Stimulated activated CD8-positive, alpha-beta memory T cell treated with anti-CD3 and anti-CD28 coated beads, Interleukin-7, amount 100 ng/mL, for 48 hours (primary cell): ENCODE measurements around the gene IST1.
A peak's percentile ranks its signal among the peaks of the same experiment; 100 is the strongest.
"Not testable (repeated sequence)": the region's sequence is repeated elsewhere in the genome, so short reads cannot be mapped to it uniquely, and the experiment has no call there.

Source experiments
- DNase-seq, 2 donors: peaks; one replicate each; pipeline ENCODE4 v3.0.0-alpha.2; 2020; ENCODE audit warnings: low read depth in 1 of 2; ENCODE audit errors: extremely low read depth in 1 of 2

IST1 gene

GRCh38 chr16:71880176-71880575 lies 15.2 kb upstream of the IST1 start:
- no peak for DNase-seq

GRCh38 chr16:71882505-71883167 lies 12.7 kb upstream of the IST1 start:
- DNase-seq: peak in 1 of 2 donors; percentile 61

- peak; percentile 14 to 25 for DNase-seq
Observed at GRCh38 chr16:71883168-71883848, 12.0 kb upstream of the IST1 start.

- peak; percentile 47 to 54 for DNase-seq
Observed at GRCh38 chr16:71883849-71884638, 11.3 kb upstream of the IST1 start, which contains the start of gene ZNF821. Gene ZNF821 (minus strand): TSS chr16:71884182. CDS start chr16:71879946, 4,236 bp downstream.

- DNase-seq: no peak
Observed at GRCh38 chr16:71885261-71885650, 10.1 kb upstream of the IST1 start.

- no peak for DNase-seq
Observed at GRCh38 chr16:71889147-71889546, 6.2 kb upstream of the IST1 start.

GRCh38 chr16:71893888-71894228 lies 1.5 kb upstream of the IST1 start:
- no peak for DNase-seq

- DNase-seq: no peak
Observed at GRCh38 chr16:71894229-71894920, 956 bp upstream of the IST1 start.

GRCh38 chr16:71895679-71896365 lies 491 bp downstream of the IST1 start:
- DNase-seq: peak in 1 of 2 donors; percentile 27

- no peak for DNase-seq
Observed at GRCh38 chr16:71896764-71897368, 1.5 kb downstream of the IST1 start.

- no peak for DNase-seq
Observed at GRCh38 chr16:71899171-71899570, 3.8 kb downstream of the IST1 start.

GRCh38 chr16:71902656-71903365 lies 7.5 kb downstream of the IST1 start:
- no peak for DNase-seq

GRCh38 chr16:71903608-71904007 lies 8.3 kb downstream of the IST1 start:
- no peak for DNase-seq

- DNase-seq: no peak
Observed at GRCh38 chr16:71904239-71904638, 8.9 kb downstream of the IST1 start.

- DNase-seq: not testable (repeated sequence)
Observed at GRCh38 chr16:71905765-71906164, 10.4 kb downstream of the IST1 start.

- no peak for DNase-seq
Observed at GRCh38 chr16:71911121-71911520, 15.8 kb downstream of the IST1 start.

- no peak for DNase-seq
Observed at GRCh38 chr16:71912534-71913275, 17.4 kb downstream of the IST1 start.

GRCh38 chr16:71914802-71915201 lies 19.5 kb downstream of the IST1 start:
- no peak for DNase-seq

GRCh38 chr16:71915350-71915749 lies 20.0 kb downstream of the IST1 start:
- DNase-seq: no peak
